Measurements from ENCODE around the gene TULP4. TPM values are rescaled to one million over a fixed set of nuclear protein-coding genes. Genes with fewer than 3 reads are reported as not detected.

TULP4 gene
- polyA plus RNA-seq, 2 of the 4 experiments (the other 2 are of a cell fraction) = 5.0 to 10.6 TPM

DNA sequence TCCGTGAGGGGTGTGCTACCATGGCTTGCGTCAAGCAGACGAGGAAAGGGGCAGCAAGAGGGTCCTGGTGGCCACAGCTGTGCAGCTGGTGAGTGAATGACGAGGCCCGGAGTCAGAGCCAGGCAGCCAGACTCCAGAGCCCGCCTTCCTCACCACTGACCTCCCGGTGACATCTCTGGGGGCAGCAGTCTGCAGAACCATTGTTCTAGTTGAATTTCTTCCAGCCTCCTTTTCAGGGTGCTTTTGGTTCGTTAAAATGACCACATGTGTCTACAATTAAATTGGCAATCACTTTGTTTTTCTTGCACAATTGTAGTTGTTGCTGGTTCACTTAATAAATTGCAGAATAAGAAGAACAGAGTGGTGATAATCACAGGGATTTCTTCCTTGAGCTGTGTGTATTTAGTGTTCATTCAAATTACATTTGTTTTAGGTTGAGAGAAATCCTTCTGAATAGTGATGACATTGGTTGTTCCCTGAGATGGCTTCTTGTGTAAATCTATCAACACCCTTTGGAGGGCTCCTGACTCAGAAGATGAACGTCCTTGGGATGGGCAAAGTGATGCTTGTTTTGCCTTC, 96.4 kb downstream of the TULP4 start (continued):
- TF ChIP-seq HOXA7 (CRISPR knock-in tag; IDR thresholded peaks at IDR 0.05) (no peak), RAD21 (conservative IDR thresholded peaks at IDR 0.05 in 1 of 2, IDR thresholded peaks at IDR 0.05 in 1 of 2) (no peak), NFE2L2 (conservative IDR thresholded peaks at IDR 0.05; ENCODE audit: low read length) (no peak), CBX8 (IDR thresholded peaks at IDR 0.05) (no peak)

DNA sequence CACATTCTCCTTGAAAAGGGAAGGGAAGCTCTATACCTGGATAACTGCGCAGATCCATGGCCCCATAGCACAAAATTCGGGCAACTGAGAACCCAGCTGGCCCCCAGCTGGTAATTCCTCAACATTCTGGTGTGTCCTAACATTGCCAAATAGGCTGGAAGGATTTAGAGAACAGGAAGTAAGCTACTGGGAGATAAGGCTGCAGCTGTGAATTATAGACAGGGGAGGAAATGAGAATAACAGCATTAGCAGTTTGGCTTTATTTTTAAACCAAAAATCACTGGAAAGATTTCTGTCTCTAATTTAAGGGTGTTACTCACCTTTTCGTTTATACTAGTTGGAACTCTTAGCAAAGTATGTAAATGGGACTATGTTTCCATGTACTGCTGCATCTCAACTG, 97.2 kb downstream of the TULP4 start:
- FAIRE-seq = no peak
- H3K27ac ChIP-seq = no peak overlapping the region
- no peak for DNase-seq (ENCODE audit: low read depth in 1 of 2, low spot score in 1 of 2)
- CTCF ChIA-PET = interaction anchor here (0.6 to 1.3 kb wide), 2 partner anchors 109 to 159 kb away, joined by 3 read pairs; no protein-coding TSS in a partner anchor
- no peak overlapping the region for H3K4me2 ChIP-seq
- WGBS (ENCODE audit: missing lambda C conversion rate) = 99% methylated on average over 3 of the region's 3 CpGs
- POLR2A ChIA-PET = no interaction called here
- TF ChIP-seq PHF8 (IDR thresholded peaks at IDR 0.05; ENCODE audit: borderline replicate concordance, low read depth) (no peak), RAD21 (conservative IDR thresholded peaks at IDR 0.05 in 1 of 2, IDR thresholded peaks at IDR 0.05 in 1 of 2) (no peak)
- no peaks in the 10 kb centered on the region for H3K9me3 ChIP-seq
- peaks cover 5% of the 10 kb centered on the region; the same call in 1 of the 3 replicates for H3K4me1 ChIP-seq
- H3K4me3 ChIP-seq = no peak overlapping the region
- no peak for ATAC-seq

DNA sequence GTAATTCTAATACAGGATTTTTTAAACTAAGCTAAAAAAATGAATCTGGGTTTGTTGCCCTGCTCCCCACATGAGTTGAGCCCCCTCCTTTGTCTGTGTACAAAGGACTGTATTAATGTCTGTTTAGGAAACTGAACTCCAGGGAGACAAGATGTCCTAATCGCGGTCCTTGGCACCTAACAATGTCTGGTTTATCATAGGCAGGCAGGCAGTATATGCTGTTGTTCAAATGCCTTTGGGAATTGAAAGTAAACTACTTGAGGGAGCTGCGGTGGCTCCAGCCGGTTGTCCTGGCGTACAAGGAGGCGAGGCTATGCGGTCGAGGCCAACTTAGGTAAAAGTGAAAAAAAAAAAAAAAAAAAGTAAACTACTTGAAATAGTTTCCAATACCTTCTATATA, 98.5 kb downstream of the TULP4 start:
- DNase-seq (ENCODE audit: low read depth in 1 of 2, low spot score in 1 of 2) (no peak), FAIRE-seq (no peak), ATAC-seq (no peak)
- CTCF ChIA-PET = interaction anchor here (0.7 kb wide), 1 partner anchor 11 kb away, joined by 3 read pairs; no protein-coding TSS in a partner anchor
- H3K27ac ChIP-seq = no peak overlapping the region
- H3K4me2 ChIP-seq = no peak overlapping the region
- 78% methylated on average over 8 of the region's 8 CpGs for WGBS (ENCODE audit: missing lambda C conversion rate)
- TF ChIP-seq MAFK (IDR thresholded peaks at IDR 0.05; ENCODE audit: partially characterized antibody) (no peak), NPAS2 (CRISPR knock-in tag; IDR thresholded peaks at IDR 0.05; ENCODE audit: borderline replicate concordance) (no peak), JUN (IDR thresholded peaks at IDR 0.05) (no peak), MYC (IDR thresholded peaks at IDR 0.05; ENCODE audit: borderline replicate concordance, low read length) (no peak), MAZ (IDR thresholded peaks at IDR 0.05; ENCODE audit: borderline replicate concordance, low read depth, low read length) (no peak), RAD21 (conservative IDR thresholded peaks at IDR 0.05 in 1 of 2, IDR thresholded peaks at IDR 0.05 in 1 of 2) (no peak), TFCP2L1 (CRISPR knock-in tag; IDR thresholded peaks at IDR 0.05) (no peak), POLR2A (IDR thresholded peaks at IDR 0.05; ENCODE audit: low read length) (no peak), RNF2 (IDR thresholded peaks at IDR 0.05; ENCODE audit: borderline replicate concordance, low read depth) (no peak), ESRRA (IDR thresholded peaks at IDR 0.05; ENCODE audit: borderline replicate concordance, low read length) (no peak), FOXS1 (CRISPR knock-in tag; IDR thresholded peaks at IDR 0.05) (no peak), CHD4 (IDR thresholded peaks at IDR 0.05; ENCODE audit: borderline replicate concordance) (no peak), CBX8 (IDR thresholded peaks at IDR 0.05) (no peak), CBX2 (IDR thresholded peaks at IDR 0.05; ENCODE audit: borderline replicate concordance, low read depth) (no peak), RARB (CRISPR knock-in tag; IDR thresholded peaks at IDR 0.05) (no peak), ZFP36 (IDR thresholded peaks at IDR 0.05; ENCODE audit: borderline replicate concordance, partially characterized antibody) (no peak), TP53 (CRISPR knock-in tag; IDR thresholded peaks at IDR 0.05) (no peak)
- TF ChIP-seq, protein P1, sequence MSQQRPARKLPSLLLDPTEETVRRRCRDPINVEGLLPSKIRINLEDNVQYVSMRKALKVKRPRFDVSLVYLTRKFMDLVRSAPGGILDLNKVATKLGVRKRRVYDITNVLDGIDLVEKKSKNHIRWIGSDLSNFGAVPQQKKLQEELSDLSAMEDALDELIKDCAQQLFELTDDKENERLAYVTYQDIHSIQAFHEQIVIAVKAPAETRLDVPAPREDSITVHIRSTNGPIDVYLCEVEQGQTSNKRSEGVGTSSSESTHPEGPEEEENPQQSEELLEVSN (IDR thresholded peaks at IDR 0.05; ENCODE audit: borderline replicate concordance, low read depth) = no peak
- TF ChIP-seq, protein P2, sequence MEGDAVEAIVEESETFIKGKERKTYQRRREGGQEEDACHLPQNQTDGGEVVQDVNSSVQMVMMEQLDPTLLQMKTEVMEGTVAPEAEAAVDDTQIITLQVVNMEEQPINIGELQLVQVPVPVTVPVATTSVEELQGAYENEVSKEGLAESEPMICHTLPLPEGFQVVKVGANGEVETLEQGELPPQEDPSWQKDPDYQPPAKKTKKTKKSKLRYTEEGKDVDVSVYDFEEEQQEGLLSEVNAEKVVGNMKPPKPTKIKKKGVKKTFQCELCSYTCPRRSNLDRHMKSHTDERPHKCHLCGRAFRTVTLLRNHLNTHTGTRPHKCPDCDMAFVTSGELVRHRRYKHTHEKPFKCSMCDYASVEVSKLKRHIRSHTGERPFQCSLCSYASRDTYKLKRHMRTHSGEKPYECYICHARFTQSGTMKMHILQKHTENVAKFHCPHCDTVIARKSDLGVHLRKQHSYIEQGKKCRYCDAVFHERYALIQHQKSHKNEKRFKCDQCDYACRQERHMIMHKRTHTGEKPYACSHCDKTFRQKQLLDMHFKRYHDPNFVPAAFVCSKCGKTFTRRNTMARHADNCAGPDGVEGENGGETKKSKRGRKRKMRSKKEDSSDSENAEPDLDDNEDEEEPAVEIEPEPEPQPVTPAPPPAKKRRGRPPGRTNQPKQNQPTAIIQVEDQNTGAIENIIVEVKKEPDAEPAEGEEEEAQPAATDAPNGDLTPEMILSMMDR (IDR thresholded peaks at IDR 0.05) = no peak
- TF ChIP-seq, protein P3, sequence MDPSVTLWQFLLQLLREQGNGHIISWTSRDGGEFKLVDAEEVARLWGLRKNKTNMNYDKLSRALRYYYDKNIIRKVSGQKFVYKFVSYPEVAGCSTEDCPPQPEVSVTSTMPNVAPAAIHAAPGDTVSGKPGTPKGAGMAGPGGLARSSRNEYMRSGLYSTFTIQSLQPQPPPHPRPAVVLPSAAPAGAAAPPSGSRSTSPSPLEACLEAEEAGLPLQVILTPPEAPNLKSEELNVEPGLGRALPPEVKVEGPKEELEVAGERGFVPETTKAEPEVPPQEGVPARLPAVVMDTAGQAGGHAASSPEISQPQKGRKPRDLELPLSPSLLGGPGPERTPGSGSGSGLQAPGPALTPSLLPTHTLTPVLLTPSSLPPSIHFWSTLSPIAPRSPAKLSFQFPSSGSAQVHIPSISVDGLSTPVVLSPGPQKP (IDR thresholded peaks at IDR 0.05; ENCODE audit: low read depth, low read length) = no peak
- H3K4me3 ChIP-seq = no peak overlapping the region
- no peaks in the 10 kb centered on the region for H3K4me1 ChIP-seq
- POLR2A ChIA-PET = no interaction called here
- no peaks in the 10 kb centered on the region for H3K9me3 ChIP-seq
